ENCODE data around the gene PRRC2B. TPM values are rescaled to one million over a fixed set of nuclear protein-coding genes. Genes with fewer than 3 reads are reported as not detected.

PRRC2B gene
- total and polyA plus RNA-seq, 2 of the 13 experiments (the other 11 are each of a cell fraction or from before 2014, with no cell fraction given): 20.8 to 37.4 TPM

- TF ChIP-seq PRDM4 (CRISPR knock-in tag; IDR thresholded peaks at IDR 0.05; ENCODE audit: borderline replicate concordance) (no peak), FOXP4 (CRISPR knock-in tag; IDR thresholded peaks at IDR 0.05) (peak; percentile 67; the same call in 1 of the 2 replicates), ELF1 (CRISPR knock-in tag; IDR thresholded peaks at IDR 0.05) (peak; percentile 45; the same call in 1 of the 2 replicates), ZNF354B (CRISPR knock-in tag; IDR thresholded peaks at IDR 0.05) (no peak), SALL1 (CRISPR knock-in tag; IDR thresholded peaks at IDR 0.05) (peak; percentile 60; the same call in 1 of the 2 replicates), RBAK (CRISPR knock-in tag; IDR thresholded peaks at IDR 0.05) (no peak), GRHL1 (CRISPR knock-in tag; conservative IDR thresholded peaks at IDR 0.05) (no peak), RFXAP (CRISPR knock-in tag; IDR thresholded peaks at IDR 0.05; ENCODE audit: borderline replicate concordance) (no peak), ZSCAN5A (CRISPR knock-in tag; IDR thresholded peaks at IDR 0.05; ENCODE audit: borderline replicate concordance) (no peak), GMEB2 (CRISPR knock-in tag; IDR thresholded peaks at IDR 0.05; ENCODE audit: low read depth) (no peak), ZNF781 (CRISPR knock-in tag; IDR thresholded peaks at IDR 0.05; ENCODE audit: borderline replicate concordance, not compliant biosample characterization) (no peak), ZNF263 (CRISPR knock-in tag; IDR thresholded peaks at IDR 0.05) (peak; percentile 77), SP4 (CRISPR knock-in tag; IDR thresholded peaks at IDR 0.05) (peak; percentile 66), ZBTB37 (CRISPR knock-in tag; IDR thresholded peaks at IDR 0.05) (no peak), ZFY (CRISPR knock-in tag; IDR thresholded peaks at IDR 0.05) (peak; percentile 67), RARA (CRISPR knock-in tag; IDR thresholded peaks at IDR 0.05) (peak; percentile 76), SMARCE1 (IDR thresholded peaks at IDR 0.05; ENCODE audit: borderline replicate concordance) (no peak), KAT8 (CRISPR knock-in tag; IDR thresholded peaks at IDR 0.05) (peak; percentile 63)
These were observed 9.0 kb downstream of the PRRC2B start (continued) for GRCh38 chr9:131402738-131403492.
